Measurements from ENCODE around the gene CPD. TPM values are rescaled to one million over a fixed set of nuclear protein-coding genes. Genes with fewer than 3 reads are reported as not detected.

The CPD gene
- total and polyA plus RNA-seq, 2 of the 13 experiments (the other 11 are each of a cell fraction or from before 2014, with no cell fraction given): 46.1 to 72.3 TPM

DNA sequence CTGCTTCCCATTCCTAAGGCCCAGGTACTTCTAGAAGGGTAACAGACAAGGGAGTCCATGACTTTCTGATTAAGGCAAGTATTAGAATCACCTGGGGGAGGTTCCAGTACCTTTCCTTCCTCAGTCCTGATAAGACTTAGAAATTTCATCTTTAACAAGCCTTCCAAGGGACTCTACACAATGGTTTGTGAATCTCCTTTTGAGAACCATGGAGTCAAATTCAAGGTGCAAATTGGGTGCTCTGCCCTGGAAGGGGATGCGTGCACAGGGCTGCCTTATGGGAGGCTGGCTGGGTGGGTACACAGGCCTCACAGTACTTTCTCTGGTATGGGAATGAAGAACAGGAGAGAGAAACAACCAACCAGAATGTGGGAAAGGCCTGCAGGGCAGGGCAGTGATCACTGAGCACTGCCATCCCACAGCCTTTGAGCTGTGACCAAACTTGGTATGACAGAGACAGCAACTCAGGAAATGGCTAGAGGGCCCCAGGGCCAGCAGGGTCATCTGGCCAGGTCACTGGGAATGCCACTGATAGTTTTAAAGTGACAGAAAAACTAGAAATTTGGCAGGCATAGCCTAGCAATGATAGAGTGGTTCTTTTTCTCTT lies 41.2 kb upstream of the CPD start (continued):
- TF ChIP-seq ZNF788 (CRISPR knock-in tag; IDR thresholded peaks at IDR 0.05; ENCODE audit: borderline replicate concordance) (no peak), ZNF589 (CRISPR knock-in tag; conservative IDR thresholded peaks at IDR 0.05) (no peak), TOPORS (CRISPR knock-in tag; IDR thresholded peaks at IDR 0.05) (peak; percentile 32; the same call in 1 of the 2 replicates), NFKB2 (CRISPR knock-in tag; IDR thresholded peaks at IDR 0.05; ENCODE audit: borderline replicate concordance) (no peak), ZNF558 (CRISPR knock-in tag; IDR thresholded peaks at IDR 0.05; ENCODE audit: borderline replicate concordance) (no peak), NFKBIZ (CRISPR knock-in tag; IDR thresholded peaks at IDR 0.05) (no peak), RFX3 (CRISPR knock-in tag; IDR thresholded peaks at IDR 0.05) (no peak), GATA4 (IDR thresholded peaks at IDR 0.05; ENCODE audit: borderline replicate concordance, low read depth) (no peak; the same call in 1 of the 2 replicates), ZBTB38 (CRISPR knock-in tag; IDR thresholded peaks at IDR 0.05) (no peak), WIZ (CRISPR knock-in tag; IDR thresholded peaks at IDR 0.05) (no peak), ZBTB34 (CRISPR knock-in tag; IDR thresholded peaks at IDR 0.05) (0 out of 2 replicates have a peak, but pooled peaks have one; percentile 67), FOXO1 (CRISPR knock-in tag; IDR thresholded peaks at IDR 0.05) (peak; percentile 14; the same call in 1 of the 2 replicates), ZMAT3 (CRISPR knock-in tag; conservative IDR thresholded peaks at IDR 0.05) (no peak), SRF (IDR thresholded peaks at IDR 0.05; ENCODE audit: low read depth, low read length) (peak; percentile 94), SRSF1 (optimal IDR thresholded peaks at IDR 0.05; ENCODE audit: low read depth, low read length) (no peak), ZSCAN25 (CRISPR knock-in tag; IDR thresholded peaks at IDR 0.05) (peak; percentile 51; the same call in 1 of the 2 replicates), FOXA3 (CRISPR knock-in tag; IDR thresholded peaks at IDR 0.05) (peak; percentile 54; the same call in 1 of the 2 replicates), JUND (CRISPR knock-in tag; IDR thresholded peaks at IDR 0.05) (no peak), ARID5B (CRISPR knock-in tag; IDR thresholded peaks at IDR 0.05) (peak; percentile 75), IKZF1 (IDR thresholded peaks at IDR 0.05) (no peak)
- TF ChIP-seq, protein P1, sequence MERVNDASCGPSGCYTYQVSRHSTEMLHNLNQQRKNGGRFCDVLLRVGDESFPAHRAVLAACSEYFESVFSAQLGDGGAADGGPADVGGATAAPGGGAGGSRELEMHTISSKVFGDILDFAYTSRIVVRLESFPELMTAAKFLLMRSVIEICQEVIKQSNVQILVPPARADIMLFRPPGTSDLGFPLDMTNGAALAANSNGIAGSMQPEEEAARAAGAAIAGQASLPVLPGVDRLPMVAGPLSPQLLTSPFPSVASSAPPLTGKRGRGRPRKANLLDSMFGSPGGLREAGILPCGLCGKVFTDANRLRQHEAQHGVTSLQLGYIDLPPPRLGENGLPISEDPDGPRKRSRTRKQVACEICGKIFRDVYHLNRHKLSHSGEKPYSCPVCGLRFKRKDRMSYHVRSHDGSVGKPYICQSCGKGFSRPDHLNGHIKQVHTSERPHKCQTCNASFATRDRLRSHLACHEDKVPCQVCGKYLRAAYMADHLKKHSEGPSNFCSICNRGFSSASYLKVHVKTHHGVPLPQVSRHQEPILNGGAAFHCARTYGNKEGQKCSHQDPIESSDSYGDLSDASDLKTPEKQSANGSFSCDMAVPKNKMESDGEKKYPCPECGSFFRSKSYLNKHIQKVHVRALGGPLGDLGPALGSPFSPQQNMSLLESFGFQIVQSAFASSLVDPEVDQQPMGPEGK (CRISPR knock-in tag; IDR thresholded peaks at IDR 0.05): peak; percentile 45
- TF ChIP-seq, protein P2, sequence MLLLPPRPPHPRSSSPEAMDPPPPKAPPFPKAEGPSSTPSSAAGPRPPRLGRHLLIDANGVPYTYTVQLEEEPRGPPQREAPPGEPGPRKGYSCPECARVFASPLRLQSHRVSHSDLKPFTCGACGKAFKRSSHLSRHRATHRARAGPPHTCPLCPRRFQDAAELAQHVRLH (CRISPR knock-in tag; IDR thresholded peaks at IDR 0.05; ENCODE audit: borderline replicate concordance, low read depth): no peak
